Liver (tissue), 9 donors: ENCODE results near the gene RHOV. TPM values are rescaled to one million over a fixed set of nuclear protein-coding genes. Genes with fewer than 3 reads are reported as not detected.
"Not testable (repeated sequence)": the region's sequence is repeated elsewhere in the genome, so short reads cannot be mapped to it uniquely, and the experiment has no call there.

Source experiments
- DNase-seq: peaks from one replicate; pipeline ENCODE4 v3.0.0-alpha.2; 2017; ENCODE audit warnings: low spot score
- H3K27ac ChIP-seq, 2 donors: one replicate each; pipeline ENCODE4 v1.7.0; 2013; ENCODE audit warnings: inconsistent platforms in 2 of 2, low read length in 2 of 2, control low read depth in 1 of 2, low read depth in 1 of 2, mild to moderate bottlenecking in 1 of 2
- H3K27me3 ChIP-seq, 4 donors: one replicate each; pipeline versions ENCODE4 v1.6.1 to v1.7.0; 2013; ENCODE audit warnings: low read length in 3 of 4, inconsistent platforms in 1 of 4, mild to moderate bottlenecking in 1 of 4, moderate library complexity in 1 of 4; ENCODE audit not compliant: control insufficient read depth in 4 of 4, insufficient read depth in 4 of 4
- H3K36me3 ChIP-seq, 4 donors: one replicate each; pipeline versions ENCODE4 v1.6.1 to v1.7.0; 2013; ENCODE audit warnings: low read length in 3 of 4, mild to moderate bottlenecking in 3 of 4, low read depth in 1 of 4, moderate library complexity in 1 of 4; ENCODE audit not compliant: control insufficient read depth in 4 of 4, insufficient read depth in 3 of 4
- H3K4me1 ChIP-seq, 4 donors: one replicate each; pipeline versions ENCODE4 v1.6.1 to v1.7.0; 2013; ENCODE audit warnings: low read length in 3 of 4, mild to moderate bottlenecking in 3 of 4, moderate library complexity in 1 of 4; ENCODE audit not compliant: control insufficient read depth in 4 of 4, insufficient read depth in 4 of 4
- H3K4me3 ChIP-seq, 3 donors: one replicate each; pipeline versions ENCODE4 v1.6.1 to v1.7.0; 2013; ENCODE audit warnings: low read length in 3 of 3, control low read depth in 1 of 3, low read depth in 1 of 3, mild to moderate bottlenecking in 1 of 3
- H3K9ac ChIP-seq, 2 donors: one replicate each; pipeline ENCODE4 v1.7.0; 2013; ENCODE audit warnings: low read length in 2 of 2, mild to moderate bottlenecking in 2 of 2, moderate library complexity in 2 of 2, control low read depth in 1 of 2, low read depth in 1 of 2
- H3K9me3 ChIP-seq, 4 donors: one replicate each; pipeline versions ENCODE4 v1.6.1 to v1.7.0; 2013; ENCODE audit warnings: low read length in 3 of 4; ENCODE audit not compliant: control insufficient read depth in 4 of 4
- ATF3 ChIP-seq: IDR thresholded peaks from 2 replicates; pipeline ENCODE4 v1.6.1; 2016; ENCODE audit warnings: antibody characterized with exemption
- EGR1 ChIP-seq, 2 donors: IDR thresholded peaks; 2 replicates each; pipeline ENCODE4 v1.6.1; 2016 to 2018; ENCODE audit warnings: antibody characterized with exemption in 2 of 2, low read depth in 2 of 2
- FOXA1 ChIP-seq: IDR thresholded peaks from 2 replicates; pipeline ENCODE4 v1.6.1; 2016; ENCODE audit warnings: antibody characterized with exemption
- FOXA2 ChIP-seq: IDR thresholded peaks from 2 replicates; pipeline ENCODE4 v1.6.1; 2016; ENCODE audit warnings: antibody characterized with exemption
- GABPA ChIP-seq, 2 donors: IDR thresholded peaks in 1 of 2; conservative IDR thresholded peaks in 1 of 2; 2 replicates each; pipeline ENCODE4 v1.6.1; 2016; ENCODE audit warnings: antibody characterized with exemption in 2 of 2, mild to moderate bottlenecking in 1 of 2, moderate library complexity in 1 of 2
- HNF4A ChIP-seq, 2 donors: conservative IDR thresholded peaks; 2 replicates each; pipeline ENCODE4 v1.6.1; 2016; ENCODE audit warnings: antibody characterized with exemption in 2 of 2, mild to moderate bottlenecking in 2 of 2
- HNF4G ChIP-seq: IDR thresholded peaks from 2 replicates; pipeline ENCODE4 v1.6.1; 2016; ENCODE audit warnings: antibody characterized with exemption
- JUND ChIP-seq, 2 donors: IDR thresholded peaks; 2 replicates each; pipeline ENCODE4 v1.6.1; 2016; ENCODE audit warnings: antibody characterized with exemption in 2 of 2
- NR2F2 ChIP-seq: IDR thresholded peaks from 2 replicates; pipeline ENCODE4 v1.6.1; 2016; ENCODE audit warnings: antibody characterized with exemption
- RAD21 ChIP-seq, 2 donors: IDR thresholded peaks; 2 replicates each; pipeline ENCODE4 v1.6.1; 2016; ENCODE audit warnings: antibody characterized with exemption in 2 of 2, mild to moderate bottlenecking in 2 of 2
- RXRA ChIP-seq, 2 donors: IDR thresholded peaks; 2 replicates each; pipeline ENCODE4 v1.6.1; 2017 to 2018; ENCODE audit warnings: antibody characterized with exemption in 2 of 2, mild to moderate bottlenecking in 1 of 2
- SP1 ChIP-seq: IDR thresholded peaks from 2 replicates; pipeline ENCODE4 v1.6.1; 2018; ENCODE audit warnings: antibody characterized with exemption, mild to moderate bottlenecking
- YY1 ChIP-seq: IDR thresholded peaks from 2 replicates; pipeline ENCODE4 v1.6.1; 2016; ENCODE audit warnings: antibody characterized with exemption, mild to moderate bottlenecking
- WGBS: extraction: QIAGEN DNeasy Blood & Tissue Kit; methylation state at CpG from one replicate; pipeline ENCODE4 v1.1.7; 2013; 5-methylcytosine and 5-hydroxymethylcytosine counted together
- polyA plus RNA-seq, 2 donors: library from polyadenylated mRNA; stranded (reverse) in 1 of 2; unstranded in 1 of 2; fragments of 200-250 nt in 1 of 2; fragments of >200 nt in 1 of 2; fragmentation: Nextera tagmentation in 1 of 2; extraction: Ambion mirVana in 1 of 2; gene quantifications; one replicate each; pipeline versions ENCODE4 v1.2.1 to v1.2.3, GENCODE V29; 2013 to 2015
- total RNA-seq, 2 donors: library from RNA; depleted of rRNA; stranded (reverse); fragments of >200 nt; gene quantifications; one replicate each; pipeline ENCODE4 v1.2.3, GENCODE V29; 2014
- TF ChIP-seq, protein P1 (sequence below): IDR thresholded peaks from 2 replicates; pipeline ENCODE4 v1.6.1; 2016; ENCODE audit warnings: antibody characterized with exemption
- TF ChIP-seq, protein P2 (sequence below): IDR thresholded peaks from 2 replicates; pipeline ENCODE4 v1.6.1; 2016; ENCODE audit warnings: antibody characterized with exemption, mild to moderate bottlenecking
- TF ChIP-seq, protein P3 (sequence below): IDR thresholded peaks from 2 replicates; pipeline ENCODE4 v1.6.1; 2016; ENCODE audit warnings: antibody characterized with exemption
- donor health status: healthy.
- donor health status: healthy.
- donor health status: healthy.
- donor health status: healthy.
- donor health status: healthy.

The RHOV gene
- total and polyA plus RNA-seq, 4 donors, result 0.05 TPM; not detected in 3

- no peaks in the 10 kb centered on the region for H3K27me3 ChIP-seq
- TF ChIP-seq FOXA1 (no peak), SP1 (no peak), EGR1 (IDR thresholded peaks at IDR 0.05; ENCODE audit: low read depth in 2 of 2) (no peak), JUND (IDR thresholded peaks at IDR 0.05) (no peak), RAD21 (IDR thresholded peaks at IDR 0.05) (no peak), RXRA (IDR thresholded peaks at IDR 0.05) (no peak), YY1 (no peak), HNF4G (no peak)
- TF ChIP-seq, protein P1, sequence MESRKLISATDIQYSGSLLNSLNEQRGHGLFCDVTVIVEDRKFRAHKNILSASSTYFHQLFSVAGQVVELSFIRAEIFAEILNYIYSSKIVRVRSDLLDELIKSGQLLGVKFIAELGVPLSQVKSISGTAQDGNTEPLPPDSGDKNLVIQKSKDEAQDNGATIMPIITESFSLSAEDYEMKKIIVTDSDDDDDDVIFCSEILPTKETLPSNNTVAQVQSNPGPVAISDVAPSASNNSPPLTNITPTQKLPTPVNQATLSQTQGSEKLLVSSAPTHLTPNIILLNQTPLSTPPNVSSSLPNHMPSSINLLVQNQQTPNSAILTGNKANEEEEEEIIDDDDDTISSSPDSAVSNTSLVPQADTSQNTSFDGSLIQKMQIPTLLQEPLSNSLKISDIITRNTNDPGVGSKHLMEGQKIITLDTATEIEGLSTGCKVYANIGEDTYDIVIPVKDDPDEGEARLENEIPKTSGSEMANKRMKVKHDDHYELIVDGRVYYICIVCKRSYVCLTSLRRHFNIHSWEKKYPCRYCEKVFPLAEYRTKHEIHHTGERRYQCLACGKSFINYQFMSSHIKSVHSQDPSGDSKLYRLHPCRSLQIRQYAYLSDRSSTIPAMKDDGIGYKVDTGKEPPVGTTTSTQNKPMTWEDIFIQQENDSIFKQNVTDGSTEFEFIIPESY, result no peak
- TF ChIP-seq, protein P2, sequence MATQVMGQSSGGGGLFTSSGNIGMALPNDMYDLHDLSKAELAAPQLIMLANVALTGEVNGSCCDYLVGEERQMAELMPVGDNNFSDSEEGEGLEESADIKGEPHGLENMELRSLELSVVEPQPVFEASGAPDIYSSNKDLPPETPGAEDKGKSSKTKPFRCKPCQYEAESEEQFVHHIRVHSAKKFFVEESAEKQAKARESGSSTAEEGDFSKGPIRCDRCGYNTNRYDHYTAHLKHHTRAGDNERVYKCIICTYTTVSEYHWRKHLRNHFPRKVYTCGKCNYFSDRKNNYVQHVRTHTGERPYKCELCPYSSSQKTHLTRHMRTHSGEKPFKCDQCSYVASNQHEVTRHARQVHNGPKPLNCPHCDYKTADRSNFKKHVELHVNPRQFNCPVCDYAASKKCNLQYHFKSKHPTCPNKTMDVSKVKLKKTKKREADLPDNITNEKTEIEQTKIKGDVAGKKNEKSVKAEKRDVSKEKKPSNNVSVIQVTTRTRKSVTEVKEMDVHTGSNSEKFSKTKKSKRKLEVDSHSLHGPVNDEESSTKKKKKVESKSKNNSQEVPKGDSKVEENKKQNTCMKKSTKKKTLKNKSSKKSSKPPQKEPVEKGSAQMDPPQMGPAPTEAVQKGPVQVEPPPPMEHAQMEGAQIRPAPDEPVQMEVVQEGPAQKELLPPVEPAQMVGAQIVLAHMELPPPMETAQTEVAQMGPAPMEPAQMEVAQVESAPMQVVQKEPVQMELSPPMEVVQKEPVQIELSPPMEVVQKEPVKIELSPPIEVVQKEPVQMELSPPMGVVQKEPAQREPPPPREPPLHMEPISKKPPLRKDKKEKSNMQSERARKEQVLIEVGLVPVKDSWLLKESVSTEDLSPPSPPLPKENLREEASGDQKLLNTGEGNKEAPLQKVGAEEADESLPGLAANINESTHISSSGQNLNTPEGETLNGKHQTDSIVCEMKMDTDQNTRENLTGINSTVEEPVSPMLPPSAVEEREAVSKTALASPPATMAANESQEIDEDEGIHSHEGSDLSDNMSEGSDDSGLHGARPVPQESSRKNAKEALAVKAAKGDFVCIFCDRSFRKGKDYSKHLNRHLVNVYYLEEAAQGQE, result no peak
- TF ChIP-seq, protein P3, sequence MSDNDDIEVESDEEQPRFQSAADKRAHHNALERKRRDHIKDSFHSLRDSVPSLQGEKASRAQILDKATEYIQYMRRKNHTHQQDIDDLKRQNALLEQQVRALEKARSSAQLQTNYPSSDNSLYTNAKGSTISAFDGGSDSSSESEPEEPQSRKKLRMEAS, result no peak
- WGBS, result 70% methylated on average over 4 of the region's 4 CpGs
- H3K4me3 ChIP-seq, result no peak overlapping the region
- no peaks in the 10 kb centered on the region for H3K36me3 ChIP-seq
- DNase-seq, result no peak
- peaks cover 0 to 5% (median 2%) of the 10 kb centered on the region in 4 donors for H3K4me1 ChIP-seq
- H3K9me3 ChIP-seq, result no peaks in the 10 kb centered on the region
- no peak overlapping the region for H3K9ac ChIP-seq
- H3K27ac ChIP-seq, result no peak overlapping the region
Observed at GRCh38 chr15:40863660-40864270, 10.3 kb downstream of the RHOV start.

DNA sequence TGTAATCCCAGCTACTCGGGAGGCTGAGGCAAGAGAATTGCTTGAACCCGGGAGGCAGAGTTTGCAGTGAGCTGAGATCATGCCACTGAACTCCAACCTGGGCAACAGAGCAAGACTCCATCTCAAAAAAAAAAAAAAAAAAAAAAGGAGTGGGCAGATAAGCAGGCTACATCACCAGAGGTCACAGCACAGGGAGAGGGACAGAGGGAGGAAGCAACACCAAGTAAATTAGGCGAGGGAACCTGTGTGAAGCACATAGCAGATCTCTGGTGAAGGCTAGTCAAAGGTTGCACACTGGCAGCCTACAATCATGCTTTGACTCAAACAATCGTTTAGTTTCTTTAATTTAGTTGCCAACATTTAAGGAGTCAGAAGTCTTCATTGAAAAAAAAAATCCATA, 12.9 kb downstream of the RHOV start:
- not testable (repeated sequence) for H3K36me3 ChIP-seq, H3K9me3 ChIP-seq, H3K27ac ChIP-seq, H3K27me3 ChIP-seq, H3K4me3 ChIP-seq, DNase-seq, H3K9ac ChIP-seq
- peaks cover 0 to 11% (median 3%) of the 10 kb centered on the region in 4 donors for H3K4me1 ChIP-seq
- 74% methylated on average over 4 of the region's 4 CpGs for whole genome bisulfite sequencing

DNA sequence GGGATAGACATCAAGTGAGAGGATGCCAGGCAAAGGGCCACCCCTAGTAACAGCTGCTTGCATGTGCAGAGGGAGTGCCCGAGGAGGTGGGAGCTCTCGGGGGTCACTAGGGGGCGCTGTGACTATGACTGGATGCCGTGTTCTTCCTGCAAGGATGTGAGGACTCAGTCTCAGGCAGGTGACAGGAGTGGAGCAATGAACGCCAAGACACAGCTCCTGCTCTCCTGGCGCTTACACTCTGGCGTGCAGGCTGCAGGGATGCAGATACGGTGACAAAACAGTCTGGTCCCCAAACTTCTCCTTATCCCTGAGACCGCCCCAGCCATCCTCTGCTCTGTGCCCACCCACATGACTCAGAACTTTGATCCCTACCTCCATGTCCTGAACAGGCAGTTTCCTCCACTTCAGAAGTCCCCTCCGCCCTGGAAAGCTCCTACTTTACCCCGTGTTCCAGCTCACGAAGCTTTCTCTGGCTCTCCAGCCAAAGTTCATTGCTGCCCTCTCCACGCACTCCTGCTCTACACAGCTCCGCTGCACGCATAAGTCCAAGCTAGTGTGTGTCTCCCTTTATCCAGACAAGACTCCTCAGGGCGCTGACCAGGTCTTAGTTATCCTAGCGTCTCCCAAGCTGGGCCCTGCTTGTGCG, 14.7 kb downstream of the RHOV start:
- Histone ChIP-seq H3K9ac (no peak overlapping the region), H3K27ac (no peak overlapping the region), H3K27me3 (no peaks in the 10 kb centered on the region), H3K9me3 (no peaks in the 10 kb centered on the region), H3K4me1 (peaks cover 0 to 11% (median 3%) of the 10 kb centered on the region in 4 donors), H3K4me3 (no peak overlapping the region), H3K36me3 (no peaks in the 10 kb centered on the region)
- 34% methylated on average over 18 of the region's 18 CpGs for WGBS
- peak; percentile 88 for DNase-seq
- TF ChIP-seq FOXA2 (no peak), HNF4A (conservative IDR thresholded peaks at IDR 0.05) (no peak), YY1 (no peak), SP1 (no peak), RAD21 (IDR thresholded peaks at IDR 0.05) (peak; percentile 57 to 72), EGR1 (IDR thresholded peaks at IDR 0.05; ENCODE audit: low read depth in 2 of 2) (no peak), GABPA (IDR thresholded peaks at IDR 0.05 in 1 of 2, conservative IDR thresholded peaks at IDR 0.05 in 1 of 2) (no peak), JUND (IDR thresholded peaks at IDR 0.05) (no peak), FOXA1 (no peak), ATF3 (no peak), NR2F2 (no peak), HNF4G (no peak), RXRA (IDR thresholded peaks at IDR 0.05) (peak in 1 of 2 donors; percentile 27)
- TF ChIP-seq, protein P1, result no peak
- TF ChIP-seq, protein P3, result no peak
